Measurements from ENCODE around the gene ZBTB7C.
A peak's percentile ranks its signal among the peaks of the same experiment; 100 is the strongest.

ZBTB7C gene

DNA sequence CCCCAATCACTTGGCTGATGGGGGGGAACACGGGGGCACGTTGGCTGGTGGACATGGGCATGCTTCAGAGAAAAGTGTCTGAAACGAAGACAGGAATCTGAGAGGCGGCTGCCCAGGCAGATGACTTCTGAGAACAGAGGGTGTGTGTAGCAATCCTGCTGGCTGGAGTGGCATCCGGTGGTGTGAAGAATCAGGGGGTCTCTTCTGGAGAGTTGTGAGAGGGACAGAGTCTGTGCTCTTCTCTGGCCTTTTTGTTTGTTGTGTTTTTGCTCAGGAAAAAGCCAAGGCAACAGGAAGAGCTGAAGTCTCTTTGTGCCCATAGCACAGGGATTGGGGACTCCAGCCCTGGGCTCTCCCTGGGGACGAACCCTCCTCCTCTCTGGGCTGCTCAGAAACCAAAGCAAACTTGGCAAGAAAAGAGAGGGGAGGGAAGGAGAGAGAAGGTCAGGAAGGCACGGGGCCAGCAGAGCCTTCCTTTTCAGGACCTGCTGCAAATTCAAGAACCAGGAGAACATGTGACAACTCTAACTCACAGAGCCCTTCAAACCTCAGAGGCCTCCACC is 381.7 kb downstream of the ZBTB7C start:
- DNase-seq = peak; percentile 21

DNA sequence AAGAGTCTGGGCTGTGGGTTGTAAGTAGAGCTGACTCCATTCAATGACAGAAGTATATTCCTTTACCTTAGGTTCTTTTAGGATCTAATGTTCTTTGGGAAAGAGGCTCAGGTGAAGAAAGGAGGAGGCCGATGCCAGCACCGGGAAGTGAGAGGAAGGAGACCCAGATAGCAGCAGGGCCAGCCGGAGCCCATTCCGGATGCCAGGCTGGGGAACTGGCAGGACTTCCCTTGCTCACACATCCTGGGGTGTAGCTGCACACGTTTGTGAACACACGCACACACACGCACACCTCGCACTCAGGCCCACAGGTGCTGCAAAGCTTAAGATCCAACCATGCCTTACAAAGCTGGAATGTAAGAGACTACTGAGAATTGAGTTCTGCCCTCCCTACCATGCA is 383.0 kb downstream of the ZBTB7C start:
- no peak for DNase-seq

DNA sequence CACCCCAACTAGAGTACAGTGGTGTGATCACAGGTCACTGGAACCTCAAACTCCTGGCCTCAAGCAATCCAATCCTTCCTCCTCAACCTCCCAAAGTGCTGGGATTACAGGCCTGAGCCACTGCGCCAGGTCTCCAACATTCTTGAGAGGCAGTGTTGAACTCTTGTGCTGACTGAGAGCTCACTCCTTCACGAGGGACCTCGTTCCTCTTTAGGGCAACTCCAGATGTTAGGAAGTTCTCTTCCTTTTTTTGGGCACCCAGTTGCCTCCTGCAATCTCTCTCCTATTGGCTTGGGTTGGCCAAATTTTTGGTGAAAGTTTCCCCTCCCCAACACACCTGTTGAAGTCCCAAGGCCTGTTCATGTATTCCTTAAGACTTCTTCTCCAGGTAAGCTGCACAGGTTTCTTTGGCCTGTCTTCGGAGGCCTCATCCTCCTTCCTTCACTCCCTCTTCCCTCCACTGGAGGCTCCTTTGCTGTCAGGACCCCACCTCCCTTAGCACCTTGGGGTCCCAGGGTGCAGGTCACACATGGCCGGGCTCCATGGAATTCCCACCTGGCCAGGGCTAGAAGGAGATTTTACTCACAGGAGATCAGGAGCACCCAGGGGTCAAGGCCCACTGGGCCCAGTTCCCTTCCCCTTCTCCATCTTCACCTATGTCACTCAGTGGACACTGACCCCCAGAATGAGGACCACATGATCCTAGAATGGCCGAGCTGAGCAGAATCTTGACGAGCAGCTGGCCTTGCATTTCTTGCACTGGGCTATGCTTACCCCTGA is 384.1 kb downstream of the ZBTB7C start:
- no peak for DNase-seq

DNA sequence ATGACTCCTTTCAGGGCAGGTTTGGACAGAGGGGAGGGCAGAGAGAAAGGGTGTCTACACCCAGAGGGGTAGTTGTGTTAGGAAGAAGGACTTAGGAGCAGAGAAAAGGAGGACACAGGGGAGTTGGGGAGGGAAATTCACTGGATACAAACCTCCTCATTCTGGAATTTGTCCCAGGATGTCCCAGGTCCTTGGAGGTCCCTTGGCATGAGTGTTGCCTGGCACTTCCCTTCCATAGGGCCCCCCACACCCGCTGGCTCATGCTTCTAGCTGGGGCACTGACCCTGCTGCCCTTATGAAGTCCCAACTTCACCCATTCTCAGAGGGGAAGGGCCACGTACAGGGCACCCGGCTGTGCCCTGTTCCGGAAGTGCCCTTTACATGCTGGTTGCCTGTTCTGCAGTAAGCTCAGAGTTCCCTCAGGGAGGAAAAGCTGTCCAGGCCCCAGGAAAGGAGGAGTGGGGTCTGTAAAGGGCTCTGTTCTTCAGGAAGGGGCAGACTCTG is 385.1 kb downstream of the ZBTB7C start:
- DNase-seq = no peak

DNA sequence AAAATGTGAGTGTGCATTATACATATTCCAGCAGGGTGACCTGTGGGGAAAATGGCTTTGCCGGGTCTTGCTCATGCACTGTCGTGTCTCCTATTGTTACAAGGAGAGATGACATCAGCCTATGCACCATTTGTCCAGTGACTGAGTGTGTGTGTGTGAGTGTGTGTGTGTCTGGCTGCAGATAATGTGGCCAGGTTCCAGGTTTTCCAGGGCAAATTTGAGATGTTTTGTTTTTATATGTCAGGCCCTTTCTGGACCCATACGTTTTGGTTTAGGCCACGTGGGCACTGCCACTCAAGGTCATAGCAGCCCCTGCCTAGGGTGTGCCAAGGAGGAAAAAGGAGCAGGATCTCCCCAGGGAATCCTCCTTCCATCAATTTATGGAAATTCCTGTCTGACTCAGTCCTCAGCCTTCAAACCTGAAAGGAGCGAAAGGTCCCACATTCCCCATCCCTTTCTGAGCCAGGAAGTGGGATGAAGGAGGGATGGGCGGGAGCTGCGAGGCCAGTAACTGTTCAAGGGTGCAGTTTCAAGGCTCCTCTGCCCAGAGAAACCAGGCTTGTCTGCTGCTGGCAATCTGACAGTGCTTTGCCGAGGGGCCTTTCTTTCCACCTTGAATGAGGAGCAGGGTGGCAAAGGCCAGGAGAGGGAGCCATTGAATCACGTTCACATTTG is 385.7 kb downstream of the ZBTB7C start:
- DNase-seq = peak; percentile 20

DNA sequence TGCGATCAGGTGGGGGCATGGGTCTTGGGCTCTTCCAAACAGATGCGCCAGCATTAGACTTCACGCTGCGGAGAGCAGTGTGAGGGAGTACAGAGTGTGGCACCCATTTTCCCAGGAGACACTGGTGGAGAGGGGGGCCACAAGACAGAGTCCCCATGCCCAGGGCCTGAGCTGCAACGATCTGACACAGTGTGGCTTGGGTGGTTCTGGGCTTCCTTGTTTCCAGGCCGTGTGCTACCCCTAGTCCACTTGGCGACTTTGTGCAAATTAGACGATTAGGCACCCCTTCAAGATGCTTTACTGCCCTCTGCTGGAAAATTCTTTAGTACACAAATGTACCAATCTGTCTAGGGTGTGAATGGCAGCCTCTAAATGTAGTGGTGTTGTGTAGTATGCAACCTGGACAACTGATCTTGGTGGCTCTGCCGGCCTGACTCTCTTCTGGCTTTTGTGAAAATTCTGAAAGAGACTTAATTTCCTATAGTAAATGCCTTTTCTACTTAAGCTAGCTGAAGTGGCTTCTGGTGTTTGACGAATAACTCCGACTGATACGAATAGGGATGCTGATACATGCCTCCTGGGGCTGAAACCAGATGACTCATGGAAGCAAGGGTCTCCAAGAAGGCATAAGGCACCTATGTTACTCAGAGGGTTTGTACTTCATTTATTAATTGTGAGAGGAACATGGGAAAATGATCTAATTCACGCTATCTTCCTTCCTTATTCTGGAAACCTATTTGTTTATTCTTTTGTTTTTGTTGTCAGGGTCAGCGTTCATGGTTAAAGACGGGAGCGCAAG is 386.5 kb downstream of the ZBTB7C start:
- peak; percentile 80 for DNase-seq

DNA sequence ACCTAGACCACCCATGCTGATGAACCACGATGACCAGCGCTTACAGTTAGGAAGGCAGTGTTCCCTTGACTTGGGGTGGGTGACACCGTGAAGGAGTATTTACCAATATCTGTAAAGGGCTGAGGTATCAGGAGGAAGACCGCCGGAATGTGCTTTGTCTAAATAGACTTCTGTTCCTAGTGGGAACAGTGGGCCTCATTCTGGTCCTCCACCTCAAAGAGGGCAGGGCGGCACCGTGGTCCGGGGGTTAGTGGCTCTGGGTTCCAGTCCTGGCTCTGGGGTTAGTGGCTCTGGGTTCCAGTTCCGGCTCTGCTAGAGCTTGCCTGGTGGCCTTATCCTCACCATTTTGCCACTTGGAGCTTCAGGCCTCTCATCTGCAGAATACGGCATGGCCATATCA is 387.2 kb downstream of the ZBTB7C start:
- no peak for DNase-seq

DNA sequence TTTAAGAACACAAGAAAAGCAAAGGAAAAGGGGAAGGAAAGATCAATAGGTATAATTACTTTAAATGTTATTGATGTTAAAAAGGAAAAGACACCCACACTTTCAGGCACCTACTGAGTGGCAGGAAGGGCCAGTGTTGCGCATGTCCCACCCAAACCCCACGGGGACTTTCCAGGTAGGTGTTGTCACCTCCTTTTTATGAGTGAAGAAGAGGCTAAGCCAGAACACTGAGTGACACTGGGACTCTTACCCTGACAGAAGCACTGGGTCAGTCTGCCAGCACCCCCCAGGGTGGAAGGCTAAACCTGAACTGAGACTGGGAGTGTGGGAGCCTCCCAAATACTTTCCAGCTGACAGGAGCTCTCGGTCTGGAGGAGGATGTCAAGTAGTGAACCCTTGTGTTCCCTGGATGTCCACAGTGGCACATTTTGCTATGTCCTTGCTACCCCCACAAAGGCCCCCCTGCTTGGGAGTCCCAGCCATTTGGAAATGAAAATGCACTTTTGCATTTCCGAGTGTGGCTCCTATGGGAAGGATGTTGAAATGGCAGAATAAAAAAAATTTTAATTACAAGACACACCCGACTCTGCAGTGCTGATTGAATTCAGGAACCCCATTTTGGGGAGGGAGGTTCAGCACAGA is 387.8 kb downstream of the ZBTB7C start:
- no peak for DNase-seq

DNA sequence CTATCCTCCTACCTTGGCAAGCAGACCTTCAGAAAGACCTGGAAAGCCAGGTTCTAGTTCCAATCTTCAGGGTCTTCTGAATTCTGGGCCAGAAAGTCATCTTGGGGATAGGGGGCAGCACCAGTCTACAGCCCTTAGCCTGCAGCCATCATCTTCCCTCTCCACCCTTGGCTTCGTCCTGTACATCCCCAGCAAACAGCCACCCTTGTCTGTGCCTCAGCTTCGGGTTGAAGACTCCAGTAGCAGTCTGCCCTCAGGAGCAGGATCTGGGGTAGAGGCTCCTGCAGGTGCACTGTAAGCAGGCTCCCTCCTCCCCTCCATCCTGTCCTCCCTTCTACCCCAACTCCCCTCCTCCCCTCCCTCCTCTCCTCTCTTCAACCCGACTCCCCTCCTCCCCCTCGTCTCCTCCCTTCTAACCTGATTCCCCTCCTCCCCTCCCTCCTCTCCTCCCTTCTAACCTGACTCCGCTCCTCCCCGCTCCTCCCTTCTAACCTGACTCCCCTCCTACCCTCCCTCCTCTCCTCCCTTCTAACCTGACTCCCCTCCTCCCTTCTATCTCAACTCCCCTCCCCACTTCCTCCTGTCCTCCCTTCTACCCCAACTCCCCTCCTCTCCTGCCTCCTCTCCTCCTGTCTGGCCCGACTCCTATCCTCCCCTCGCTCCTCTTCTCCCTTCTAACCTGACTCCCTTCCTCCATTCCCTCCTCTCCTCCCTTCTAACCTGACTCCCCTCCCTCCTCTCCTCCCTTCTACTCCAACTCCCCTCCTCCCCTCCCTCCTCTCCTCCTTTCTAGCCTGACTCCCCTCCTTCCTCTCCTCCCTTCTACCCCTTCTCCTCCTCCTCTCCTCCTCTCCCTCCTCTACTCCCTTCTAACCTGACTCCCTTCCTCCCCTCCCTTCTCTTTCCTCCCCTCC is 388.6 kb downstream of the ZBTB7C start:
- no peak for DNase-seq

DNA sequence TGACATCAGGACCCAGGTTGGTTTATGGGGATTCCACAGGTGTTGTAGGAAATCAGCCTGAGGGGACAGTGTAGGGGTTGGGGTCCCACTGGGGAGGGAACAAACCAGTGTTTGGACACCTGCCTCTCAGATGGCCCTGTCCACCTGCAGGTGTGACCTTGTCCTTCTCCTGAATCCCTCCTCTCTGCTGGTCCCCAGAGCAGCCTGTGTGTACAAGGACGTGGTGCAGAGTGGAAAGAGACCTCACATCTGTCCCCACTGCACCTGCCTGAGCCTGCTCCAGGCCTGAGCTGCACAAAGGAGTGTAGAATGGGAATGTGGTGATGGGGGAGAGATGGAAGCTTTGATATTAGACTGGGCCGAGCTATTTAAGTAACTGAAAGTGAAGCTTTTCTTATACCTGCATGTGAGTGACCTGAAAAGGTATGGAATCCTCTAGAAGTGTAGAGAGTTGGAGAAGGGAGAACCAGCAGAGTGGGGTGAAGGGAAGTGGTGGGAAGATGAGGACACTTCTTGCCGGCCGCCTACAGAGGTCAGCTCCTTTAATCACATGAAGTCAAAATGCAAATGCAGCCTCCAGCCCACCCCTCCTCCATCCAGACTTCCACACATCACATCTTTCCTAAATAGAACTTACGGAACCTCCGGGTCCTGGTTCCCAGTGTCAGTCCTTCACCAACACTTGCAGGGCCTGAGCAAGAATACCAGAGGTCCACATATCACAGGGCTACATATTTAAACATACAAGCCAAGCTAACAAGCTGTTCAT is 389.4 kb downstream of the ZBTB7C start:
- DNase-seq = no peak

DNA sequence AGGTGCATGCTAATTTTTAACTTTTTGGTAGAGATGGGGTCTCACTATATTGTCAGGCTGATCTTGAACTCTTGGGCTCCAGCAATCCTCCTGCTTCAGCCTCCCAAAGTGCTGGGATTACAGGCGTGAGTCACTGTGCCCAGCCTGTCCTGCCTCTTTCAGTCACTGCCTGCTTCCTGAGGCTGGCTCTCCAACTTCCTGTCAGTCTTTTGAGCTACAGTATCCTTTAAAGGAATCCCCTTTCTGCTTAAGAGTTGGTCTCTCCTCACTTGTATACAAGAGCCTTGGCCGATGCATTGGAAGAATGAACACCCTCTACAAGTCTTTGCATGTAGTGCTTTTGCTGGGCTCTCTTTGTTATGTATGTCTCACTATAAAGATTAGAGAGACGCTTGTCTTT is 390.3 kb downstream of the ZBTB7C start:
- DNase-seq = no peak

DNA sequence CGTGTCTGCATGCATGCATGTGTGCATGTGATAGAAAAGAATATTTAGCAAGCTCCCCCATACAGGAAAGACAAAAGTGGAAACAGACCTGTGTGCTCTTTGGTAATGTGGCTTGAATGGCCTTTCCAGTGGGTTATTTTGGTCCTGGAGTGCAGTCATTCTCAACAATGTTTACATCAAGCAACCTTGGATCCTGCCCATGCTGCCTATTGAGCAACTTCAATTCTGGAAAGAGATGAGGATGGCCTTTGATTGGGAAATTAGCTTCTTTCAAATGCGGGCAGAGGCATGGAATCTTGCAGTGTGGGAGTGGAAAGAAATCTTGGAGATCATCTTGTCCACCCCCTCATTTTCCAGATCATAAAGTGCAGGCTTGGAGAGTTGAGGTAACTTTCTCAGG is 391.5 kb downstream of the ZBTB7C start:
- no peak for DNase-seq

DNA sequence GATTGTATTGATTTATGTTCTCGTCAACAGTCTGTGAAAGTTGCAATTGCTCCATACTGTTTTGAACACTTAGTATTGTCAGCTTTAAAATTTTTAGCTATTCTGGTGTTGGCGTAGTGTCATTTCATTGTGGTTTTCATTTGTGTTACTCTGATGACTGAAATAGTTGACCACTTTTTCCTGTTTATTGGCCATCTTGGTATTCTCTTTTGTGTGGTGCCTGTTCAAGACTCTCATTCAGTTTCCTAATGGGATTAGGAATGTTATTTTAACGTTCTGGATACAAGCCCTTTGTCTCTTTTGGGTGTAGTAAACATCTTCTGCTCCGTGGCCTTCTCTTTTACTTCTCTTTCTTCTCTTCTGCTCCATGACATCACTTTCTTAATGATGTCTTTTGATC is 396.0 kb downstream of the ZBTB7C start:
- DNase-seq = no peak

DNA sequence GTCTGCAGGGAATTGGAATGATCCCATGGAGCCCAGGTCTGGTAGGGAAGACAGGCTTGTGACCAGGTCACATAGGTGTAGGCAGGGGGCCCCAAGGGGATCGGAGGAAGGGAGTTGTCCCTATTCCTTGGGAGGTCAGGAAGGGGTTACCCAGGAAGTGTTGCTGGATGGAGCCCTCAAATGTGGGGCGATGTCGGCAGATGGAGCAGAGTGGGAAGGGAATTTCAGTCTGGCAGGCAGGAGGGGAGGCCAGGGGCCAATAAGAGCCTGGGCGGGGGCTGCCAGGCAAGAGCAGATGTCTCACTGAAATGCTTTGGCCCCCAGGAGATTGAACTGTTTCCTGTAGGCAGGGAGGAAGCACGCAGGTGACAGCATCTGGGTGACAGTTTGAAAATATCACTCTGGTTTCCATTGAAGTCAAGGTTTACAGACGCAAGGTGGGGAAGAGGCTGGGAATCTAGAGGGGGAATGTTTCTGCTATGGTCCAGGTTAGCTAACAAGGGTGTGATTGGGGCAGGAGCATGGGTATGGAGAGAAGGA is 397.2 kb downstream of the ZBTB7C start:
- DNase-seq = no peak

DNA sequence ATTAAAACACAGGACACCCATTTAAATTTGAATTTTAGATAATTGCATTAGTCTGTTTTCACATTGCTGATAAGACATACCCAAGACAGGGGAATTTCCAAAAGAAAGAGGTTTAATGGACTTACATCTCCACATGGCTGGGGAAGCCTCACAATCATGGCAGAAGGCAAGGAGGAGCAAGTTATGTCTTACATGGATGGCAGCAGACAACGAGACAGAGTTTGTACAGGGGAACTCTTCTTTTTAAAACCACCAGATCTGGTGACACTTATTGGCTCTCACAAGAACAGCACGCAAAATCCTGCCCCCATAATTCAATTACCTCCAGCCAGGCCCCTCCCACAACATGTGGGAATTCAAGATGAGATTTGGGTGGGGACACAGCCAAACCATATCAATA is 398.9 kb downstream of the ZBTB7C start:
- no peak for DNase-seq

DNA sequence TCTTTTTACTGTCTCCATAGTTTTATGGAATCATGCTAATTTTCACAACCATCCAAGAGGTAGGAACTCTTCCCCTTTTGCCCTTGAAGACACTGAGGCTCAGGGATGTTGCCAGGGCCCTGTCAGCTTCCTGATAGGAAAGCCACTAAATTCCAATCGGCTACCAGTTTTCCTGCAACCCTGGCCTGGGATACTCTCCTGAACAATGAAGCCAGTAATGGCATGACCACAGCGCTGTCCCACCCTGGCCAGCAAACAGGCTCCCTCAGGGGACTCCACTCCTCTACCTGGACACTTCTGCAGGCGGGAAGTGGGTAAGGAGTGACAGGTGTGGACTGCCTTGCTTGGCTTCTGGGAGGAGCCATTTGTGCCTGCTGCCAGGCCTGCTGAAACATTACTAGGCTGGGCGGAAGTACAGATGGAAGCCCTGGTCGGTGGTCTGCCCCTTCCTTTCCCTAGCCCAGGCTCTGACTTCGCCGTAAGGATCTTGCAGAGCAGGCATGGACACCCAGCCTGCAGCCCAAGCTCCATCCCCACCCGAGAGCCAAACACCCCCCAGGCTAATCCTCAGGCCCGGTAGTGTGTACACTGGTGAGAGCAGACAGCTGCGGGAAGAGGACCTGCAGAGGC is 400.0 kb downstream of the ZBTB7C start:
- DNase-seq = no peak

DNA sequence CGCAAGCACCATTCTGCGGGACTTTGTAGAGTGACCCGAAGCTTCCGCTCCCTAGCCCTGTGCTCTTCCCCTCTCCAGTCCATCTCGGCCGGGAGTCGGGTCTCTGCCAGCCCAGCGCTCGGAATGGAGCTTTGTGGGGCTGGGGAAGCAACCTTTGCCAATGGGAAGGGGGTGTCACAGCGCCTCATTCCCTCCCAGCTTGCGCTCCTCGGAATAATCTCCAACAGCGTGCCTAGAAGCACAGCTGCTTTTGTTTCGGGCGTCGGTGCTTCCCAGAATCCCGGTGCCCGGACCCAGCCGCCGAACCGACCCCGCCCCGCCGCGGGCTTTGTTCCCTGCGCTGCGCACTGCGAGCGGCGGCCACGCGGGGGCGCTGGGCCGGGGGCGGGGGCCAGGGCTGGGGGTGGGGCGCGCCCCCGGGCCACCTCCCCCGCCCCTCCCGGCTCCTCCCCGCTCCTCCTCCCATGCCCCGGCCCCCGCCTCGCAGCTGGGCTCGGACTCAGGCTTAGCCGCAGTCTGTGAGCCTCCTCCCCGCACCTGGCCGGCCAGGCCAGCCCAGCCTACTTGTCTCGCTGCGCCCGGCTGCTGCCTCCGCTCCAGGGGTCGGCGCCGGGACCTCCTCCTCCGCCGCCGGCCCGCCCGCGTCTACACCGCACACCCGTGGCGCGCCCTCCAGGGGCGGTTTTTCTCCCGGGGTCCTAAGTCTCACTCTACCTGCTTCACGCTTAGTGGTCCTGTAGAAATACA is 401.1 kb downstream of the ZBTB7C start:
- DNase-seq = peak; percentile 25

DNA sequence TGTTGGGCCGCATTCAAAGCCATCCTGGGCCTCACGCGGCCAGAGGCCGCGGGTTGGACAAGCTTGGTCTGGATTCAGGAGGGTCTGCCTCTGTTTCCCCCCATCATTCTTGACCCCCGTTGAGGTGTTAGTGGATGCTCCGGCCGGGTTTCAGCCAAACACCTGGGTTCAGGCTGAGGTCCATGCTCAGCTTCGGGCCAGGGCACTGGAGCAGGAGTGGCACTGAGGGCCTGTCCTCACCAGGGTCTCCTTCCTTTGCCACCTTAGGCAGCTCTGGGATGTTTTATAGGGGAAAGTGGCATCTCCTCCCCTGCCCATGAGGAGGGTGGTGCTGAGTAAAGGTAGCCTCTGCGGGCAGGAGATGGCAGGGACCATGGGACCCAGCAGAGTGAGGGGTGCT is 401.8 kb downstream of the ZBTB7C start:
- DNase-seq = no peak

Measured in midbrain (tissue), 1 donor.